ENCODE data around the gene INSR.

The INSR gene

DNA sequence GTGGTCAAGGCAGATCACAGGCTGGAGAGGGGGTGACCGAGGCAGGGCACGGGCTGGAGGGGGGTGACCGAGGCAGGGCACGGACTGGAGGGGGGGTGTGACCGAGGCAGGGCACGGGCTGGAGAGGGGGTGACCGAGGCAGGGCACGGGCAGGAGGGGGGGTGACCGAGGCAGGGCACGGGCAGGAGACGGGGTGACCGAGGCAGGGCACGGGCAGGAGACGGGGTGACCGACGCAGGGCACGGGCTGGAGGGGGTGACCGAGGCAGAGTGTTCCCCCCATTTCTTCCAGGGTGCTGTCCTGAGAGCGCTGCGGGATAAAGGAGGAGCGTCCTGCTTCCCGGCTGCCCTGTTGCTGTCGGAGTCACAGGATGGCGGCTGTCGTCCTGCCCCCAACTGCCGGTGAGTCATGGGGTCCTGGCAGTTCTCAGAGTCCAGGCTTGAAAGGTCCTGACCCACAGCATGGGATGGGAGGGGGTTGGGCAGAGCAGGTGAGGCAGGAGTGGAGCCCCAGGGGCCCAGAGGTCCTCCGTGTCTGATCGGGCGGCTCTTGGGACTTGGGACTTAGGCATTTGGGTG, 219.4 kb downstream of the INSR start:
- DNase-seq: no peak

DNA sequence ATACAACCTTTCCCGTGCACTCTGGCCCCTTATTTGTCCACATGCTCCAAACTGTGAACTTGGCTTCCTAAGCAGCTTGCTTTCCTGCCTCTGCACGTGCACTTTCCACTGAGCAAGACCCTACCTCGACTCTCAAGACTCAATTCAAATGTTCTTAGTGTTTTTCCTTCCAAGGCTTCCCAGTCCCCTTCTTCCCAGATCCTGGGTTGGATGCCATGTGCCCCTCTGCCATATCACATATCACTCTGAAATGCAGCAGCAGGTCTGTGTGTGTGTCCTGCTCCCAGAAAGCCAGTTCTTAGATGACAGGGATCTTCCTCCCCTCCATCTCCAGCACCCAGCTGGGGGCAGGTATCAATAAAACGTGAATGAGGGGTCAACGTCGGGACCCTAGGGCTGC, 221.7 kb downstream of the INSR start:
- no peak for DNase-seq

DNA sequence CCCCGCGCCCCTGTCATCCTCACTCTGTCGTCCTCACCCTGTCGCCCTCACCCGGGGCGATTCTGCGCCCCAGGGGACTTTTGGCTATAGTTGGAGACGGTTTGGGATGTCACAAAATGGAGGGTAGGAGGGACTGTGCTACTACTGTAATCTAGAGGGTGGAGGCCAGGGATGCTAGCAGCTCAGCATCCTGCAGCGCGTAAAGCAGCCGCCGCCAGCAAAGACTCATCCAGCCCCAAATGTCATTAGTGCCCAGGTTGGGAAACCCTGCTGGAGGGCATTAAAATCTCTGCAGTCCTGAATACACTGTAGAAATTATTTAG, 224.3 kb downstream of the INSR start:
- DNase-seq: no peak

DNA sequence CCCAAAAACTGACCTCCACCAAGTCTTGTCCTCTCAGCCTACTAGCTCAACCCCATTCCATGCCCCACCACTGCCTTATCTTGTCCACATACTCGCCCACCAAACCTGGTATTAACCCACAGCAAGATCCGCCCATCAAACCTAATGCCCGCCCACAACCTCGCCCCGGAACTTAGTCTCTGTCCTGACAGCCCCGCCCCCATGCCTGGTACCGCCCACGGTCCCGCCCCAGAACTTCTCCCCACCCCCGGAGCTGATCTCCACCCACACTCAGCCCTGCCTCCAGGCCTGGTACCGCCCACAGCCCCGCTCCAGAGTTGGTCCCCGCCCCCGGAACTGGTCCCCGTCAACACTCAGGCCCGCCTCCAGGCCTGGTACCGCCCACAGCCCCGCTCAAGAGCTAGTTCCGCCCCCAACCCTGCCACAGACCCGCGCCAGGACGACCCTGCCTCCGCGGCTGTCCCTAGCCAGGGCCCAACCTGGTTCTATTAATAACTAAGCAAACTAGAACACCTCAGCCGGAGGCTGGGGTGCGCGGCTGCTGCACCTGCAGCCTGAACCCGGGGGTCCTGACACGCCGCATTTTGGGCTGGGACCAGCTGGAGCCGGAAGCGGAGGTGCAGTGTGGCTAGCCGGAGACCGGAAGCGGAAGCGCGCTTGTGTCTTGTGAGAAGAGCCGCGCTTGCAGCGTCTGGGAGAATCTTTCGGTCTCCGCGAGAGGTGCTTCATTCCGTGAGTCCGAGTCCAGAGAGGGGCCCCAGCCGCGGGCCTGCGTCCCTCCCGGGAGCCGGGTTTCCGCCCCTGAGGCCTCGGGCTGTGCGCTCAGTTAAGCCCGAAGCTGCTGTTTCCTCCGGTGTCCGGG, 224.9 kb downstream of the INSR start, which contains the start of gene ZNF557:
Gene ZNF557 (plus strand): TSS at position 662 of the 862 bp plus-strand sequence. CDS start 5,372 bp downstream, outside the sequence.
- DNase-seq: peak; percentile 97 to 98

DNA sequence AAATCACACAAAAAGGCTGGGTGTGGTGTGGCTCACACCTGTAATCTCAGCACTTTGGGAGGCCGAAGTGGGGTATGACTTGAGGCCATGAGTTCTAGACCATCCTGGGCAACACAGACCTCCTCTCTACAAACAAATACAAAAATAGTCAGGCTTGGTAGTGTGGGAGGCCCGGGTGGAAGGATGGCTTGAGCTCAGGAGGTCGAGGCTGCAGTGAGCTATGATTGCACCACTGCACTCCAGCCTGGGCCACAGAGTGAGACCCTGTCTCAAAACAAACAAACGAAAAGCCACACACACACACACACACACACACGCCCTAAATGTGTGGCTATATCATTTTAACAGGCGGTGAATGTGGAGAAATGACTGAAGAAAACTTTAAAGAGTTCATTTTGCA, 225.6 kb downstream of the INSR start:
- DNase-seq: no peak

DNA sequence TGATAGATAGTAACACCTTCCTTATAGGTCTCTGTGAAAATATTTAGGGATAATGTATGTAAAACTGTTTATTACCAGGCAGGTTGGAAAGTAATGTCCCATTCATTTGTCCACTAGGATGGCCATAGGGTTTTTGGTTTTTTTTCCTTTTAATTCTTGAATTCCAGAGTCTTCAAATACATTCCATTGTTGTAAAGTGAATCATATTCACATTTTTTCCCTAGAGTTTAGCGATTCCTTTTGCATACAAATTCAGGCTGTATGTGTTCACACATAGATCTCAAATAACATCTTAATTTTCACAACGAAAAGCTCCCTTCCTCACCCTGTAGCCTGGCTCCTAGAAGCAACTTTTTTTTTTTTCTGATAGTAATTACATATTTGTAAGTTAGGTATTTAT, 226.5 kb downstream of the INSR start:
- no peak for DNase-seq

DNA sequence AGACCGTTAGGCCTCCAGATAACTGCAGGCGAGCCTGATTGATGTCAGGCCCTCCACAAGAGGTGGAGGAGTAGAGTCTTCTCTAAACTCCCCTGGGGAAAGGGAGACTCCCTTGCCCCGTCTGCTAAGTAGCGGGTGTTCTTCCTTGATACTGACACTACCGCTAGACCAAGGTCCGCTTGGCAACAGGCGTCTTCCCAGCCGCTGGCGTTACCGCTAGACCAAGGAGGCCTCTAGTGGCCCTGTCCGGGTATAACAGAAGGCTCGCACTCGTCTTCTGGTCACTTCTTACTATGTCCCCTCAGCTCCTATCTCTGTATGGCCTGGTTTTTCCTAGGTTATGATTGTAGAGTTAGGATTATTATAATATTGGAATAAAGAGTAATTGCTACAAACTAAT, 227.1 kb downstream of the INSR start:
- peak in 1 of 2 experiments; percentile 51 for DNase-seq

DNA sequence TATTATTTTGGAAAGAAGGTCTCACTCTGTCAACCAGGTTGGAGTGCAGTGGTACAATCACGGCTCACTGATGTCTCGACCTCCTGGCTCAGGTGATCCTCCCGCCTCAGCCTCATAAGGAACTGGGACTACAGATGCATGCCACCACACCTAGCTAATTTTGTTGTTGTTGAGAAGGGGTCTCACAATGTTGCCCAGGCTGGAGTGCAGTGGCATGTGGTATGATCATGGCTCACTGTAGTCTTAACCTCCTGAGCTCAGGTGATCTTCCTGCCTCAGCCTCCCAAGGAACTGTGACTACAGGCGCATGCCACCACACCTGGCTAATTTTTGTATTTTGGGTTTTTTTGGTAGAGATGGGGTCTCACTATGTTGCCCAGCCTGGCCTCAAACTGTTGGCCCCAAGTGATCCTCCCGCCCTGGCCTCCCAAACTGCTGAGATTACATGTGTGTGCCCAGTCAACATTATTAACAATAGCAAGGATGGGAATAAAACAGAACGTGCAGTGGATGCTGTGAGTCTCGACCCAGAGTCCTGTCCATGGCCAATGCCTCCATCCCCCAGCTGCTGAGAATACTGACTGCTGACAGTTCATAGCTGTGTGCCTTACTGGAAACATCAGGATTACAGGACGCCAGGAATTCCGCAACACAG, 230.3 kb downstream of the INSR start:
- no peak for DNase-seq

DNA sequence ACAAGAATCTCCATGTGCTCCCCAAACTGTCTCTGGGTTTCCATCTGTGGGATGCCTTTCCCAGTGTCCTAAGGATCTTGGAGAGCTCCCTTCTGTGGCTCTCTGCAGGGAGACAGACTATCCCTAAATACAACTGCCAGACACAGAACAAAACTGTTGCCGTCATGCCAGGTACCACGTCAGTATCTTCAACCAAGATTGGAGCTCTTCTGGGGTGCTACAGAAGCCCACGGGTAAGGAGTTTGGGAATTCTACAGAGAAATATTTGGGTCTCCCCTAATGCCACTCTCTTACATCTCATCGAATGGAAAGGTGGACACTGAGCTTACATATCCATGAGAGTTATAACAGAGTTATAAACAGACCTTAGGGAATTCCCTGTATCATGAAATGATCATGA, 230.9 kb downstream of the INSR start:
- DNase-seq: no peak
